OCI-LY7 (cell line): ENCODE data around the gene OTUD4.

Experiments used
- EZH2phosphoT487 ChIP-seq: fragments of 200-600 bp; sonication (generic); IDR thresholded peaks from 2 replicates; pipeline ENCODE4 v1.6.1; 2018; ENCODE audit warnings: low read depth, borderline replicate concordance, mild to moderate bottlenecking, mixed run types, antibody characterized with exemption, low read length, moderate library complexity, mixed read lengths
- TF ChIP-seq, protein P1 (sequence below): fragments of 200-600 bp; sonication (generic); conservative IDR thresholded peaks from 2 replicates; pipeline ENCODE4 v1.5.1; 2014; ENCODE audit warnings: mild to moderate bottlenecking, antibody characterized with exemption, low read length, moderate library complexity, mixed read lengths

DNA sequence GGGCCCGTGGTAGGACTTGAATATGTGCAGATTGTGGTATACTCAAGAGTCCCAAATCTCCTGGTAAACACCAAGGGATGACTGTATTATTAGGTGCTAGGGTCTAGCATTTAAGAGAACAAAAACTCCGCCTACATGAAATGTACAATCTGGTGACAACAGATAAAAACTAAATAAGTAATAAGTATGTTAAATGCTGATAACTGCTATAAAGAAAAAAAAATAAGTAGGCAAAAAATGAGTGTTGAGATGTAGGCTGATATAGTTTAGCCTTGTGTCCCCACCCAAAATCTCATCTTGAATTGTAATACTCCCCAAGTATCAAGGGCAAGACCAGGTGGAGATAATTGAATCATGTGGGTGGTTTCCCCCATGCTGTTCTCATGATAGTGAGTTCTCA, 23.4 kb downstream of the OTUD4 start:
- TF ChIP-seq, protein P1, sequence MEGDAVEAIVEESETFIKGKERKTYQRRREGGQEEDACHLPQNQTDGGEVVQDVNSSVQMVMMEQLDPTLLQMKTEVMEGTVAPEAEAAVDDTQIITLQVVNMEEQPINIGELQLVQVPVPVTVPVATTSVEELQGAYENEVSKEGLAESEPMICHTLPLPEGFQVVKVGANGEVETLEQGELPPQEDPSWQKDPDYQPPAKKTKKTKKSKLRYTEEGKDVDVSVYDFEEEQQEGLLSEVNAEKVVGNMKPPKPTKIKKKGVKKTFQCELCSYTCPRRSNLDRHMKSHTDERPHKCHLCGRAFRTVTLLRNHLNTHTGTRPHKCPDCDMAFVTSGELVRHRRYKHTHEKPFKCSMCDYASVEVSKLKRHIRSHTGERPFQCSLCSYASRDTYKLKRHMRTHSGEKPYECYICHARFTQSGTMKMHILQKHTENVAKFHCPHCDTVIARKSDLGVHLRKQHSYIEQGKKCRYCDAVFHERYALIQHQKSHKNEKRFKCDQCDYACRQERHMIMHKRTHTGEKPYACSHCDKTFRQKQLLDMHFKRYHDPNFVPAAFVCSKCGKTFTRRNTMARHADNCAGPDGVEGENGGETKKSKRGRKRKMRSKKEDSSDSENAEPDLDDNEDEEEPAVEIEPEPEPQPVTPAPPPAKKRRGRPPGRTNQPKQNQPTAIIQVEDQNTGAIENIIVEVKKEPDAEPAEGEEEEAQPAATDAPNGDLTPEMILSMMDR = no peak
- TF ChIP-seq EZH2phosphoT487 = no peak
